ENCODE data around the gene CDKAL1. TPM values are rescaled to one million over a fixed set of nuclear protein-coding genes. Genes with fewer than 3 reads are reported as not detected.

Gene CDKAL1
- total and polyA plus RNA-seq, 2 of the 8 experiments (the other 6 are each of a cell fraction or from before 2014, with no cell fraction given): 8.4 to 24.6 TPM

GRCh38 chr6:21187485-21187884 is 653.2 kb downstream of the CDKAL1 start:
- Histone ChIP-seq H3K4me3 (ENCODE audit: extremely low read depth in 1 of 4, insufficient read depth in 2 of 4, low read depth in 3 of 4, low read length in 4 of 4) (no peak overlapping the region), H2BK120ac (replicated peaks; ENCODE audit: low read depth, low read length) (peak overlapping the region; percentile 80), H2BK15ac (ENCODE audit: low read length) (no peak overlapping the region), H3K79me2 (ENCODE audit: control insufficient read depth in 1 of 2, insufficient read depth in 2 of 2, low read length in 2 of 2) (no peaks in the 10 kb centered on the region), H2AK5ac (ENCODE audit: low read depth, low read length) (no peak overlapping the region), H3K9ac (replicated peaks in 1 of 4; ENCODE audit: extremely low read depth in 1 of 4, low read depth in 3 of 4, low read length in 3 of 4) (no peak overlapping the region), H3K9me3 (ENCODE audit: insufficient read depth in 2 of 2, low read depth in 1 of 2, low read length in 1 of 2) (no peaks in the 10 kb centered on the region), H3K18ac (ENCODE audit: extremely low read depth, low read length) (peak overlapping the region; percentile 60), H4K8ac (ENCODE audit: extremely low read depth, insufficient read depth, low read length) (no peak overlapping the region), H2AFZ (ENCODE audit: low read length) (no peak overlapping the region), H3K79me1 (ENCODE audit: low read depth, low read length) (no peaks in the 10 kb centered on the region), H4K91ac (replicated peaks; ENCODE audit: insufficient read length, low read length) (no peak overlapping the region), H3K56ac (replicated peaks; ENCODE audit: insufficient read length, low read depth, low read length) (no peak overlapping the region), H2BK5ac (ENCODE audit: low read depth, low read length) (no peak overlapping the region), H2BK12ac (ENCODE audit: low read depth, low read length) (no peak overlapping the region), H3K27me3 (replicated peaks in 1 of 4; ENCODE audit: control insufficient read depth in 3 of 4, extremely low read depth in 1 of 4, insufficient read depth in 3 of 4, low read length in 3 of 4) (no peaks in the 10 kb centered on the region), H3K4ac (replicated peaks; ENCODE audit: insufficient read length, low read depth, low read length) (no peak overlapping the region), H3K27ac (ENCODE audit: low read depth, low read length) (no peak overlapping the region), H3K4me2 (ENCODE audit: insufficient read depth in 1 of 2, low read depth in 2 of 2, low read length in 2 of 2) (no peak overlapping the region), H3K36me3 (ENCODE audit: control insufficient read depth in 2 of 4, insufficient read depth in 4 of 4, low read length in 3 of 4) (no peaks in the 10 kb centered on the region), H3K23me2 (ENCODE audit: low read depth, low read length) (no peaks in the 10 kb centered on the region), H3K14ac (ENCODE audit: insufficient read length) (no peak overlapping the region), H4K5ac (ENCODE audit: insufficient read length, low read depth, low read length) (peak overlapping the region; percentile 77), H2BK20ac (ENCODE audit: low read length) (0 out of 2 replicates have a peak overlapping the region, but pooled peaks have one; percentile 17), H3K23ac (ENCODE audit: insufficient read length) (no peak overlapping the region), H3K4me1 (replicated peaks in 1 of 4; ENCODE audit: control insufficient read depth in 3 of 4, insufficient read depth in 4 of 4, low read length in 3 of 4) (peaks cover under 1 to 19% (median 8%) of the 10 kb centered on the region in 4 experiments; a peak in 6 of 7 replicates), H4K20me1 (replicated peaks in 1 of 2; ENCODE audit: control insufficient read depth in 1 of 2, insufficient read depth in 2 of 2, low read length in 2 of 2) (no peaks in the 10 kb centered on the region)
- no peak for TF ChIP-seq ASH2L (IDR thresholded peaks at IDR 0.05; ENCODE audit: low read length)
- no peak for TF ChIP-seq BCL11A (IDR thresholded peaks at IDR 0.05; ENCODE audit: low read depth in 2 of 2, low read length in 2 of 2)
- TF ChIP-seq KDM1A (IDR thresholded peaks at IDR 0.05; ENCODE audit: borderline replicate concordance, low read length): no peak
- no peak for TF ChIP-seq GABPA (IDR thresholded peaks at IDR 0.05; ENCODE audit: borderline replicate concordance, insufficient read depth, low read length)
- peak; percentile 45; the same call in 1 of the 2 replicates for TF ChIP-seq E2F6 (IDR thresholded peaks at IDR 0.05)
- no peak for TF ChIP-seq TCF12 (IDR thresholded peaks at IDR 0.05; ENCODE audit: low read depth, low read length)
- no peak for TF ChIP-seq RXRA (IDR thresholded peaks at IDR 0.05; ENCODE audit: insufficient read depth, low read depth, low read length)
- TF ChIP-seq JUN (IDR thresholded peaks at IDR 0.05; ENCODE audit: low read depth, low read length): no peak
- no peak for TF ChIP-seq RFX5 (IDR thresholded peaks at IDR 0.05; ENCODE audit: borderline replicate concordance, low read depth, low read length)
- no peak for TF ChIP-seq BRCA1 (IDR thresholded peaks at IDR 0.05; ENCODE audit: low read depth, low read length)
- TF ChIP-seq MAX (IDR thresholded peaks at IDR 0.05): peak; percentile 56; the same call in 1 of the 2 replicates
- DNase-seq (ENCODE audit: low read depth in 1 of 2, low spot score in 2 of 2) (no peak), FAIRE-seq (peak; percentile 45)
- ChIA-PET CTCF (ENCODE audit: partially characterized antibody) (no interaction called here), POLR2A (ENCODE audit: partially characterized antibody) (no interaction called here)
- WGBS, 2 experiments (ENCODE audit: extremely low coverage in 1 of 2, insufficient coverage in 1 of 2, insufficient read length in 1 of 2, insufficient replicate concordance in 2 of 2, low coverage in 1 of 2, low lambda C conversion rate in 2 of 2, missing lambda C conversion rate in 1 of 2): 40% methylated on average over 2 of the region's 2 CpGs; no CpG with 5 or more reads in 1 of the 2 experiments

Data from H1 (cell line).